Prostate gland (tissue), 2 donors: ENCODE measurements around the gene PTPRG.

ENCODE experiments used
- POLR2A ChIP-seq: fragments of 450-650 bp; IDR thresholded peaks from one replicate; pipeline ENCODE4 v1.6.1; 2016; ENCODE audit warnings: antibody characterized with exemption, mild to moderate bottlenecking
- TF ChIP-seq, protein P1 (sequence below), 4 experiments: fragments of 200-600 bp in 2 of 4; fragments of 450-650 bp in 2 of 4; sonication (generic) in 2 of 4; IDR thresholded peaks; 1 replicate in 3 of 4; 2 replicates in 1 of 4; pipeline ENCODE4 v1.5.1; 2016 to 2019; ENCODE audit warnings: antibody characterized with exemption in 4 of 4, mild to moderate bottlenecking in 2 of 4, moderate library complexity in 2 of 4

GRCh38 chr3:61531528-61531927 lies 29.8 kb upstream of the PTPRG start:
- TF ChIP-seq, protein P1, sequence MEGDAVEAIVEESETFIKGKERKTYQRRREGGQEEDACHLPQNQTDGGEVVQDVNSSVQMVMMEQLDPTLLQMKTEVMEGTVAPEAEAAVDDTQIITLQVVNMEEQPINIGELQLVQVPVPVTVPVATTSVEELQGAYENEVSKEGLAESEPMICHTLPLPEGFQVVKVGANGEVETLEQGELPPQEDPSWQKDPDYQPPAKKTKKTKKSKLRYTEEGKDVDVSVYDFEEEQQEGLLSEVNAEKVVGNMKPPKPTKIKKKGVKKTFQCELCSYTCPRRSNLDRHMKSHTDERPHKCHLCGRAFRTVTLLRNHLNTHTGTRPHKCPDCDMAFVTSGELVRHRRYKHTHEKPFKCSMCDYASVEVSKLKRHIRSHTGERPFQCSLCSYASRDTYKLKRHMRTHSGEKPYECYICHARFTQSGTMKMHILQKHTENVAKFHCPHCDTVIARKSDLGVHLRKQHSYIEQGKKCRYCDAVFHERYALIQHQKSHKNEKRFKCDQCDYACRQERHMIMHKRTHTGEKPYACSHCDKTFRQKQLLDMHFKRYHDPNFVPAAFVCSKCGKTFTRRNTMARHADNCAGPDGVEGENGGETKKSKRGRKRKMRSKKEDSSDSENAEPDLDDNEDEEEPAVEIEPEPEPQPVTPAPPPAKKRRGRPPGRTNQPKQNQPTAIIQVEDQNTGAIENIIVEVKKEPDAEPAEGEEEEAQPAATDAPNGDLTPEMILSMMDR (IDR thresholded peaks at IDR 0.05): no peak
- TF ChIP-seq POLR2A: no peak
